T-helper 17 cell (primary cell): Measurements from ENCODE around the gene SLC6A7. TPM values are rescaled to one million over a fixed set of nuclear protein-coding genes. Genes with fewer than 3 reads are reported as not detected.

ENCODE experiments used
- ATAC-seq: fragments of 150-1000 bp; cut with Tn5 transposase; 2 replicates; pipeline ENCODE4 v1.10.0; 2021; ENCODE audit warnings: mild to moderate bottlenecking, moderate library complexity
- DNase-seq, 3 donors: peaks; one replicate each; pipeline versions ENCODE4 v3.0.0 to v3.0.0-alpha.2; 2020 to 2021
- H3K9me3 ChIP-seq: one replicate; pipeline ENCODE4 v1.7.0; 2013; ENCODE audit warnings: low read length, mild to moderate bottlenecking; ENCODE audit not compliant: control insufficient read depth, poor library complexity, severe bottlenecking
- H3K27ac Mint-ChIP-seq: one replicate; pipeline ENCODE4 v1.8.0; 2022; ENCODE audit warnings: mild to moderate bottlenecking, moderate library complexity, mixed read lengths
- H3K27me3 Mint-ChIP-seq: one replicate; pipeline ENCODE4 v1.8.0; 2022; ENCODE audit warnings: mixed read lengths
- H3K36me3 Mint-ChIP-seq: one replicate; pipeline ENCODE4 v1.8.0; 2022; ENCODE audit warnings: low read depth, mixed read lengths
- H3K4me1 Mint-ChIP-seq: one replicate; pipeline ENCODE4 v1.8.0; 2022; ENCODE audit warnings: mild to moderate bottlenecking, mixed read lengths
- H3K4me3 Mint-ChIP-seq: one replicate; pipeline ENCODE4 v1.8.0; 2022; ENCODE audit warnings: mild to moderate bottlenecking, moderate library complexity, mixed read lengths
- total RNA-seq, 4 donors: library from RNA in 2 of 4; stranded (reverse) in 2 of 4; gene quantifications; one replicate each; pipeline ENCODE4 v1.2.3 and lab custom pipeline; 2022 to 2026

The SLC6A7 gene
- total RNA-seq, 2 donors from 2014 or later = not detected

DNA sequence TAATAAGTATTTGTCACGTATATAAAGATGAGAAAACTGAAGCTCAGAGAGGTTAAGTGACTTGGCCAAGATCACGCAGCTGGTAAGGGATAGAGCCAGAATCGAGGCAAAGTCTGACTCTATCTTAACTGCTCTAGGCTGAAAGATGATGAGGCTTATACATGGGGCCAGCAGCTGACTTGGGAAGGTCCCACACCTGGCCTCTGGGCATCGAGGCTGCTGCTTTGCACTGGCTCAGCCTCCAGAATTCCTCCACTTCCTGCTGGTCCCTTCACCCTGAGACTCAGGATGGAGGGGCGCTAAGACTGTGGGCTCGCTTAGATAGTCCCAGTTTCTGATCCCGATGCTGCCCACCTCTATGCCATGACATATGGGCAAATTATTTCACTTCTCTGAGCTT lies 64.5 kb downstream of the SLC6A7 start:
- no peaks in the 10 kb centered on the region for H3K9me3 ChIP-seq
- no peak overlapping the region for H3K4me3 Mint-ChIP-seq
- no peak overlapping the region for H3K27ac Mint-ChIP-seq
- no peaks in the 10 kb centered on the region for H3K4me1 Mint-ChIP-seq
- peaks cover 8% of the 10 kb centered on the region for H3K27me3 Mint-ChIP-seq
- no peak for ATAC-seq
- DNase-seq = no peak
- no peaks in the 10 kb centered on the region for H3K36me3 Mint-ChIP-seq

DNA sequence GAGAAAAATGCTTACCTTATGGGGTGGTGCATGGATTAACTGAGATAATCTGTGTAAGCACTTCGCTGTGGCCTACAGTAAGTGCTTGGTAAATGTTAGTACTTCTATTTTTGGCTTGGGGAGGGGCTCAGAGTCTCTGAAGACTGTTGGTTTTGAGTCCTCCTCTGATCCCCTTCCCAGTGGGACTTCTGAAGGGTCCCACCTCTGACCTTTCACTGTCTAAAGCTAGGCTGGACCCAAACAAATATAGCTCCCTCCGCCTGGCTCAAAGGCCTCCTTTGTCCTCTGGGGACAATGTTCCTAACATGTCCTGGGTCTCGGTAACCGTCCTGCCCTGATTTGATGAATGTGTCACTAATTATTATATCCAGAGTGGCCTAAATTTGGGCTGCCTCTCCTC lies 64.9 kb downstream of the SLC6A7 start:
- H3K36me3 Mint-ChIP-seq = no peaks in the 10 kb centered on the region
- no peaks in the 10 kb centered on the region for H3K9me3 ChIP-seq
- ATAC-seq (no peak), DNase-seq (no peak)
- H3K4me3 Mint-ChIP-seq = no peak overlapping the region
- H3K27ac Mint-ChIP-seq = peak overlapping the region; percentile 41
- peaks cover 4% of the 10 kb centered on the region for H3K27me3 Mint-ChIP-seq
- H3K4me1 Mint-ChIP-seq = no peaks in the 10 kb centered on the region

DNA sequence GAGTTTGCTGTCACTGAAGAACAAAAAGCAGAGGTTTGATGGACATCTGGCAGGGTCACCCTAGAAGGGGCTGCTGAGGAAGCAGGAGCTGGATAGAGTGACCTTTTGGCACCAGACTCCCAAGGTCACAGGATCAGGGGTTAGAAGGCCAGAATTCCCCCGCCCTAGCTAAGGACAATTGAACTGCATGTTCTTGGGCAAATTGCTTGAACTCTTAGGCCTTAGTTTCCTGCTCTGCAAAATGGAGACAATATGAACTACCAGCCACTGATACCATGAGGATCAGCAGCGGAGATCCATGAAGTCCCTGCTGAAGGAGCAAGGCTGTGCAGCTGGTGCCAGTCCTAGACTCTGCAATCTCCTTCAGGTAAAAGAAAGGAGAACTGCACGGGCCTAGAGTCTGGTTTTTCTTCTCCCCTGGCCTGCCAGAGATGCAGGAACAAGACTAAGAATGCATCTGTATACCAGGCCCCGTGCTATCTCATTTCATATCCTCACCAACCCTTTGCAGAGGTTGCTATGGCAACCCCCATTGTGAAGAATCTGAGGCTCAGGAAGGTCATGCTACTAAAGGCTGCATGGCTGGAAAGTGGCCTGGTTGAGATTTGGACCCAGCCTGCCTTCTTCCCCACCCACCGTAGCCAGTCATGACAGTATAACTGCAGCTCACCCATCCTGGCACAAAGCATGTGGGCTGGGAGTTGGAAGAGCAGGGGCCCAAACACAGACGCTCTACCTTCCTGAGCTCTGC lies 66.0 kb downstream of the SLC6A7 start:
- Mint-ChIP-seq H3K27ac (peak overlapping the region; percentile 34), H3K4me1 (no peaks in the 10 kb centered on the region), H3K36me3 (no peaks in the 10 kb centered on the region), H3K27me3 (no peaks in the 10 kb centered on the region), H3K4me3 (no peak overlapping the region)
- ATAC-seq (no peak), DNase-seq (no peak)
- H3K9me3 ChIP-seq = no peaks in the 10 kb centered on the region

DNA sequence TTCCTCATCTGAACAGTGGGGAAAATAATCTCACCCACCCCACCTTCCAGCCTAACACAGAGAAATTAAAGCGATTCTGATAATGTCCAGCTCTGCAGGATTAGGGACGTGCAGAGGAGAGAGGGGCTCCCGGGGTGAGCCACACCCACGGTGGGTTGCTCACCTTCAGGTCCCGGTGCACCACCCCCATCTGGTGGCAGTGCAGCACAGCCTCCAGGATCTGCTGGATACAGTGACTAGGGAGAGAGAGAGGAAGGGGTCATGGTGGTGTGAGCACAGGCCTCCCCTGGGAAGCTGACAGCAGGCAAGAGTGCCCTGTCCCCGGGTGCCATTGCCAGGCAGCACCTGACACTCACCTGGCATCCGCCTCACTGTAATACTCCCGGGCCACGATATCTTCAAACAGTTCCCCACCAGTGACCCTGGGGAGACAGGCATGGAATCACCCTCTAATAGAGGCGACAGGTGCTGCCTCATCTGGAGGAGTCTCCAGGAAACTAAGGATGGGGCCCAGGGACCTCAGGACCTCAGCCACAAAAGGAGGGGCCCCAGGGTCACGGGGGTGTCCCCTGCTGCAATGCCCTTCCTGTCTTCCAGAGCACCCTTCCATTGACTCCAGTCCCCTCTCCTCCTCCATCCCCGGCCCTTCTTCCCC lies 66.7 kb downstream of the SLC6A7 start:
- DNase-seq = no peak
- no peaks in the 10 kb centered on the region for H3K9me3 ChIP-seq
- Mint-ChIP-seq H3K4me1 (no peaks in the 10 kb centered on the region), H3K27ac (peak overlapping the region; percentile 34), H3K4me3 (no peak overlapping the region), H3K27me3 (no peaks in the 10 kb centered on the region), H3K36me3 (no peaks in the 10 kb centered on the region)
- ATAC-seq = no peak

DNA sequence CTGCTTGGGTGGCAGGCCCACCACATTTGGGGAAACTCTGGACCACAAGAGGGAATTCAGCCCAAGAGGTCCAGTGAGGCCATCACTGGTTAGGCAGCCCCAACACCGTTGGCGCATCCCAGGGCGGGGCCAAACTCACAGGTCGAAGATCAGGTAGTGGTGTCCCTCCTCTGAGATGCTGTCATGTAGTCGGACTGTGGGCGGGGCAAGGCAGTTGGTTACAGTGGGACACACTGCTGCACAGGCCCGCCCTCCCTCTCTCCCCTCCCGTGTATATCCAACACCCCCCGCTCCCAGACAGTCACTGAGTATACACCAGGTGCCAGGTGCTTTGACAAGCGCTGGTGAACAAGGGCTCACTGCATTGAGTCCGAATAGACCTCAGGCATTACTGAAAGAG lies 67.6 kb downstream of the SLC6A7 start:
- Mint-ChIP-seq H3K27me3 (peaks cover 7% of the 10 kb centered on the region), H3K36me3 (no peaks in the 10 kb centered on the region), H3K4me3 (no peak overlapping the region), H3K4me1 (no peaks in the 10 kb centered on the region), H3K27ac (no peak overlapping the region)
- ATAC-seq (no peak), DNase-seq (no peak)
- H3K9me3 ChIP-seq = no peaks in the 10 kb centered on the region

DNA sequence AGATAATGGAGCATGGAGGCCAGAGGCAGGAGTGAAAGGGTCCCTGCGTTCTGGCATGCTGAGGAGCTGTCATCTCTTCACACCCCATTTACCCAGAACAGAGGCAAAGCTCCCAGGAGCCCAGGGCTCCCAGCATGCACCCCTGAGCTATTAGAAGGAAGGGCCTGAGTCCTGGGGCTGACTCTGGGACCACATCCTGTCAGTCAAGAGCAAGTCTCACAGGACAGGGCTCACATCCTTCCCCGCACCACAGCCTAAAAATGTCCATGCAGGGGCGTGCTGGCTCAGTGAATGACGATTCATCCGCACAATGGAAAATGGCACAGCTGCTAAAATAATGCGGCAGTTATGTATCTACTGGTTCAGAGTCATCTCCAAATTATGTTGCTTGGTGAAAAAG lies 68.3 kb downstream of the SLC6A7 start:
- DNase-seq = no peak
- Mint-ChIP-seq H3K4me1 (no peaks in the 10 kb centered on the region), H3K27ac (no peak overlapping the region), H3K27me3 (peaks cover 9% of the 10 kb centered on the region), H3K4me3 (no peak overlapping the region), H3K36me3 (no peaks in the 10 kb centered on the region)
- no peak for ATAC-seq
- H3K9me3 ChIP-seq = no peaks in the 10 kb centered on the region

Other genes starting within 250 kb of the SLC6A7 start
- gene PDE6A, start 245.3 kb upstream of the SLC6A7 start, total RNA-seq = not detected
- gene SLC26A2, start 229.3 kb upstream of the SLC6A7 start, total RNA-seq = 1 to 10 TPM; 4.6 to 5.2 TPM
- 1 to 10 TPM; 1.4 to 2.0 TPM for gene TIGD6, start 189.4 kb upstream of the SLC6A7 start, total RNA-seq
- 10 to 100 TPM; 31.9 to 40.8 TPM for gene HMGXB3, start 189.3 kb upstream of the SLC6A7 start, total RNA-seq
- gene CSF1R, start 103.5 kb upstream of the SLC6A7 start, total RNA-seq = 1 to 10 TPM; 2.7 to 3.4 TPM
- under 1 TPM in 1 of 2 donors, not detected in 1; 0.57 TPM for gene PDGFRB, start 34.2 kb upstream of the SLC6A7 start, total RNA-seq
- not detected for gene CDX1, start 23.3 kb upstream of the SLC6A7 start, total RNA-seq
- gene CAMK2A, start 99.7 kb downstream of the SLC6A7 start, total RNA-seq = not detected
- not detected for gene ARSI, start 112.8 kb downstream of the SLC6A7 start, total RNA-seq
- gene TCOF1, start 167.6 kb downstream of the SLC6A7 start, total RNA-seq = 10 to 100 TPM; 49.2 to 57.3 TPM
- gene CD74, start 222.8 kb downstream of the SLC6A7 start, total RNA-seq = 100 to 1,000 TPM; 477 to 721 TPM